Measurements from ENCODE around the gene CTXN2. TPM values are rescaled to one million over a fixed set of nuclear protein-coding genes. Genes with fewer than 3 reads are reported as not detected.

The CTXN2 gene
- total RNA-seq (1 to 10 TPM in 1 of 2 donors, under 1 TPM in 1; 0.25 to 1.0 TPM), polyA plus RNA-seq (ENCODE audit: insufficient read depth, low read depth, low replicate concordance) (1.6 TPM)
- long read RNA-seq, donor 1: 0 reads
- long read RNA-seq, donor 2: 0 reads

GRCh38 chr15:48191574-48192225 lies at the start of gene CTXN2:
TSS of gene CTXN2 (plus strand) at chr15:48191665. CDS start at chr15:48201301, 9,636 bp downstream.
- H3K27ac ChIP-seq: no peak within 1 kb of the TSS
- H3K9me3 ChIP-seq: no peaks in the 10 kb centered on the region
- 3 to 5% methylated on average over 31 of the region's 31 CpGs for WGBS, 2 donors
- no peak for DNase-seq
- no peaks in the 10 kb centered on the region for H3K4me1 ChIP-seq
- intact Hi-C loops (cut with DNase I; ENCODE audit: low total_unique reads): no loop called here
- no peak within 1 kb of the TSS for H3K4me3 ChIP-seq
- TF ChIP-seq POLR2A (IDR thresholded peaks at IDR 0.05): no peak
- H3K36me3 ChIP-seq (ENCODE audit: low read depth, missing control alignments): no peaks in the 10 kb centered on the region
- H3K27me3 ChIP-seq: no peaks in the 10 kb centered on the region

- Histone ChIP-seq H3K4me1 (no peaks in the 10 kb centered on the region), H3K36me3 (ENCODE audit: low read depth, missing control alignments) (no peaks in the 10 kb centered on the region), H3K27me3 (no peaks in the 10 kb centered on the region), H3K27ac (no peak overlapping the region), H3K4me3 (no peak overlapping the region), H3K9me3 (no peaks in the 10 kb centered on the region)
- no peak for DNase-seq
- intact Hi-C loops (cut with DNase I; ENCODE audit: low total_unique reads): no loop called here
- TF ChIP-seq POLR2A (IDR thresholded peaks at IDR 0.05) (no peak), CTCF (IDR thresholded peaks at IDR 0.05) (no peak)
- 88 to 95% methylated on average over 1 of the region's 1 CpG for WGBS, 2 donors
Measured at GRCh38 chr15:48143856-48144255, 47.6 kb upstream of the CTXN2 start.

GRCh38 chr15:48144889-48145288 lies 46.6 kb upstream of the CTXN2 start:
- Histone ChIP-seq H3K36me3 (ENCODE audit: low read depth, missing control alignments) (no peaks in the 10 kb centered on the region), H3K9me3 (no peaks in the 10 kb centered on the region), H3K4me3 (no peak overlapping the region), H3K4me1 (no peaks in the 10 kb centered on the region), H3K27me3 (no peaks in the 10 kb centered on the region), H3K27ac (no peak overlapping the region)
- TF ChIP-seq POLR2A (IDR thresholded peaks at IDR 0.05): no peak
- no peak for TF ChIP-seq CTCF (IDR thresholded peaks at IDR 0.05)
- intact Hi-C loops (cut with DNase I; ENCODE audit: low total_unique reads): no loop called here
- 60 to 72% methylated on average over 1 of the region's 1 CpG for WGBS, 2 donors
- no peak for DNase-seq

GRCh38 chr15:48145923-48146322 lies 45.5 kb upstream of the CTXN2 start:
- no peaks in the 10 kb centered on the region for H3K4me1 ChIP-seq
- no peaks in the 10 kb centered on the region for H3K9me3 ChIP-seq
- H3K36me3 ChIP-seq (ENCODE audit: low read depth, missing control alignments): no peaks in the 10 kb centered on the region
- no peak overlapping the region for H3K4me3 ChIP-seq
- H3K27me3 ChIP-seq: no peaks in the 10 kb centered on the region
- intact Hi-C loops (cut with DNase I; ENCODE audit: low total_unique reads): no loop called here
- TF ChIP-seq POLR2A (IDR thresholded peaks at IDR 0.05) (no peak), CTCF (IDR thresholded peaks at IDR 0.05) (no peak)
- DNase-seq: no peak
- no peak overlapping the region for H3K27ac ChIP-seq

GRCh38 chr15:48147358-48147757 lies 44.1 kb upstream of the CTXN2 start:
- TF ChIP-seq POLR2A (IDR thresholded peaks at IDR 0.05) (no peak), CTCF (IDR thresholded peaks at IDR 0.05) (no peak)
- H3K27me3 ChIP-seq: no peaks in the 10 kb centered on the region
- no peak overlapping the region for H3K27ac ChIP-seq
- no peak overlapping the region for H3K4me3 ChIP-seq
- intact Hi-C loops (cut with DNase I; ENCODE audit: low total_unique reads): no loop called here
- H3K9me3 ChIP-seq: no peaks in the 10 kb centered on the region
- no peaks in the 10 kb centered on the region for H3K4me1 ChIP-seq
- DNase-seq: no peak
- no peaks in the 10 kb centered on the region for H3K36me3 ChIP-seq (ENCODE audit: low read depth, missing control alignments)
